GM21529 (cell line): ENCODE results near the gene METTL13.

Experiments
- ATAC-seq: cut with Tn5 transposase; IDR thresholded peaks from one replicate; pipeline ENCODE4 v1.9.1; 2021; ENCODE audit not compliant: unreplicated experiment

The METTL13 gene, protein sequence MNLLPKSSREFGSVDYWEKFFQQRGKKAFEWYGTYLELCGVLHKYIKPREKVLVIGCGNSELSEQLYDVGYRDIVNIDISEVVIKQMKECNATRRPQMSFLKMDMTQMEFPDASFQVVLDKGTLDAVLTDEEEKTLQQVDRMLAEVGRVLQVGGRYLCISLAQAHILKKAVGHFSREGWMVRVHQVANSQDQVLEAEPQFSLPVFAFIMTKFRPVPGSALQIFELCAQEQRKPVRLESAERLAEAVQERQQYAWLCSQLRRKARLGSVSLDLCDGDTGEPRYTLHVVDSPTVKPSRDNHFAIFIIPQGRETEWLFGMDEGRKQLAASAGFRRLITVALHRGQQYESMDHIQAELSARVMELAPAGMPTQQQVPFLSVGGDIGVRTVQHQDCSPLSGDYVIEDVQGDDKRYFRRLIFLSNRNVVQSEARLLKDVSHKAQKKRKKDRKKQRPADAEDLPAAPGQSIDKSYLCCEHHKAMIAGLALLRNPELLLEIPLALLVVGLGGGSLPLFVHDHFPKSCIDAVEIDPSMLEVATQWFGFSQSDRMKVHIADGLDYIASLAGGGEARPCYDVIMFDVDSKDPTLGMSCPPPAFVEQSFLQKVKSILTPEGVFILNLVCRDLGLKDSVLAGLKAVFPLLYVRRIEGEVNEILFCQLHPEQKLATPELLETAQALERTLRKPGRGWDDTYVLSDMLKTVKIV

DNA sequence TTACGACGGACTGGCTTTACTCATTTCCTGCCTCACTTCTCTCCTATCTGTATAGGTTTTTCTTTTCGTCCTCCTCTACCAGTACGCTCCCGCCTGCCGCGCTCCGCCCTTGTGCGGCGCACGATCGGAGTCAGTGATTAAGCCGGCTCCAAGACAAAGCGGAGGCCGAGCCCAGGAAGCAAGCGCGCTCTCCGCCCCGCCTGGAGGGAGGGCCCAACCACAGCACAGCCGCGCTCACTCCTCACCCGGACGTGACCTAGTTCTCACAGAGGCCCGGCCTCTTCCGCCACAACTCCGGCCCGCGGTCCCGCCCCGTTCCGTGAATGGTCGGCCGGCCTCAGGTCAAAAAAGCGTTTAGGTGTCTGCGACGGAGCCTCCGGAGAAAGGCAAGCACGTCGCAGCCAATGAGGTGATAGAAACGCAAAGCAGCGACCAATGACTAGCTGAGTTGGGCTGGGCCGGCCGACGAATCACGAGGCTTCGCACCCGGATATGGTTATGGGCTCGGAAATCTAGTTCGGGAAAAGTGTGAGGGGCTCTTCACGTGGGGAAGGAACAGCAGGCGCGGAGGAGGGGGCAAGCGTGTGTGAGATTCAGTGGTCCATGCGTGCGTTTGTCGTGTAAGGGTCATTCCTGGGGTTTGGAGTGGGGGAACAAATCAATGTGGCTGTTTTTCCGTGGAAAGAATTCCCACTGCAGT lies at the start of gene METTL13:
Gene METTL13, plus strand, starts transcription at position 485 of the 700 bp plus-strand sequence. CDS start 308 bp downstream, outside the sequence.
- ATAC-seq, result peak; percentile 97

DNA sequence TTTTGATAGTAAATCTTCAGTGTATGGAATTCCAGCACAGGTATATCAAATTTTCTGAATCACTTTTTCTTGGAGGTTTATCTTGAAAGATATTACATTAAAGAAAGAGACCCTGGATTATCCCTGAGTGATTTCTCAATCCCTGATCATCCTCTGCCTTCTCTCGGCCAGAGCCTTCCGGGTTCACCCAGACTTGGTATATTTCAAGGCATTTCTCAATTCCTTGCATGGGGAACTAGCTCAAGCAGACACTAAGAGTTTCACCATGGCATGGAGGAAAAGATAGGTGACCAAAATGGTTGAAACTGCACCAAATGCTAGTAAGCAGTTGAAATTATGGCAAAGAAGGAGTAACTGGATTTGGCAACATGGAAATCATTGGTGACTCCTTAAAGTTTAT lies 45.3 kb upstream of the METTL13 start:
- ATAC-seq, result no peak

DNA sequence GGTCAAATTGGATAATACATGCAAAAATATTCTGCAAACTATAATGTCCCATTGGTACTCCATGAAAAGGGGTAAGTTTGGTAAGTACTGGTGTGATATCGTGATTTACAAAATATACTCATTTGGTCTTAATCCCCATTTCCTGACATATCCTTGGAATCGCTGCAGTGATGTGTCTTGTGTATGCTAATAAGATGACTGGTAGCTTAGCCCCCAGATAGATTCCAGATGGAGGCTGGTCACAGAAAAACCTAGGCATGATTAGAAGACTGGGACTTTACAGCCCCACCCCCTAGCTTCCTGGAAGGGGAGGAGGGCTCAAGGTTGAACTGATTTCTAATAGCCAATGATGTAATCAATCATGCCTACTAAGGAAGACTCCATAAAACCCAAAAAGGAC lies 42.5 kb upstream of the METTL13 start:
- no peak for ATAC-seq

DNA sequence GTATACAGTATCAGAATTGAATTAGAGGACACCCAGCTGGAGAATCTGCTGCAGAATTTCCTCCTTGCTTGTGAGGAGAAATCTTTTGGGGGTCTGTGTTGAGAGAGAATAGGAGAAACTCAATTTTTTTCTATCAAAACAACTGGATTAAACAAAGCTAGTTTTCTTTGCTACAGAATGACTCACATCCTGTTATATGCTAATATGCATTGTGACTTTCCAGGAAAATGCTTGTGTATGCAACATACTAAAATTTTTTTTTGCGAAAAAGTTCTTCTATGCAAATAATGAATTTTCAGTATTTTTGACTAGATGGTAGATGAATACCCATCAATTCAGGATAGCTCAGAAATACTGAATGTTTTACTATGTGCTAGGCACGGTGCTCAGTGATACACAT lies 41.8 kb upstream of the METTL13 start:
- no peak for ATAC-seq

DNA sequence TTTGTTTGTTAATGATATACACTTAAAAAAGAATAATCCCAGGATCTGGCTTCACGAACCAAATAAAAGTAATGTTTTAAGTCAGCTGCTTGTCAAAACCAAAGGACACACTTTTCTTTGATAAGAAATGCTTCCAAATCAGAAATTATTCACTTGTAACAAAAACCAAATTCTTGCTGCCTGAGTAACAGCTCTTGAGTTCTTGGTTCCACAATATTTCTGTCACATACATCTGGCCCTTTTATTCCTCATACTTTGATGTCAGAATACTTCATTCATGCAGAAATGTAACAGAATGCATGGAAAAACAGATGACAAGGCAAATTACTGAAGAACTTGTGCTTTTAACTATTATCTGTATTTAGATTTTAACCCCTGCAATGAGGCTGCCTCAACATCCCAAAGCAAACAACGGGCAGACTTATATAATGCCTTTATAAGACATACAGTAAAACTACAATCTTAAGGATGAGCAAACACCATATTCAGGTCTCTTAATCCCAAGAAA lies 41.0 kb upstream of the METTL13 start:
- ATAC-seq, result no peak

DNA sequence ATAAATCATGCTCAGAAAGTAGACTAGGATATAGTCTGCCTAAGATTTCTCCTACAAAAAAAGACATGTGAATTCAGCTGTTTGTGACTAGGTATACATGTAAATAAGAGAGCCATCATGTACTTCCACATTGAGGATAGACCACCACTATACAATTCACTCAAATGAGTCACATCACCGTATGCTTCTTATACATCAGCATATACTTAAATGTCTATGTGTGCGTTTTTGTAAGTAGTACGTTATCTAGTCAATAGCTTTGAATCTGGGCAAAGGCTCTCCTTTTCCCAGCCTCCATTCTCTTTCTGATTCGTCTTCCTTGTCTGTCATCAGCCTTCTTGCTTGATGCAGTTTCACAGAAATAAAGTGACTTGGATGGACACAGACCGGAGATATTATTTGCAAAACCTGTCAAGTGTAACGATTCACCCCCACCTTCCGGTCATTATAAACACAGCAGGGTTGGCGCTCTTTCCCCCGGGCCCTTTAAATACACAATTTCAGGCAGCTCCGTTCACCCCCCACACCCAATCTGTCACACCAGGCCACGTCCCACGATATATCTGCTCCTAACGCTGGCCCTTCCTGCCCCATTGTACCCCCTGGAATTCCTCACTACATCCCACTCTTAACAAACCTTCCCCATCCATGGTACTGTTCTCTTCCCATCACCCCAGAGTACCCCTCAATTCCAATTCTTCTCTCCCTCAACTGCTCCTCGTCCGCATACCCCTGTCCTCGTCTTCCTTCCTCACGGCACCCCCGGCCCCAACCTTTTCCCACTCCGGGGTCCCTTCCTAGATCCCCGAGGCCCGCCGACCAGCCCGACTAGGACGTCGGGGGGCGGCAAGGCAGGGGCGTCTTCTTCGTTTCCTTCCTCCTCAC lies 40.2 kb upstream of the METTL13 start:
- ATAC-seq, result peak; percentile 36

DNA sequence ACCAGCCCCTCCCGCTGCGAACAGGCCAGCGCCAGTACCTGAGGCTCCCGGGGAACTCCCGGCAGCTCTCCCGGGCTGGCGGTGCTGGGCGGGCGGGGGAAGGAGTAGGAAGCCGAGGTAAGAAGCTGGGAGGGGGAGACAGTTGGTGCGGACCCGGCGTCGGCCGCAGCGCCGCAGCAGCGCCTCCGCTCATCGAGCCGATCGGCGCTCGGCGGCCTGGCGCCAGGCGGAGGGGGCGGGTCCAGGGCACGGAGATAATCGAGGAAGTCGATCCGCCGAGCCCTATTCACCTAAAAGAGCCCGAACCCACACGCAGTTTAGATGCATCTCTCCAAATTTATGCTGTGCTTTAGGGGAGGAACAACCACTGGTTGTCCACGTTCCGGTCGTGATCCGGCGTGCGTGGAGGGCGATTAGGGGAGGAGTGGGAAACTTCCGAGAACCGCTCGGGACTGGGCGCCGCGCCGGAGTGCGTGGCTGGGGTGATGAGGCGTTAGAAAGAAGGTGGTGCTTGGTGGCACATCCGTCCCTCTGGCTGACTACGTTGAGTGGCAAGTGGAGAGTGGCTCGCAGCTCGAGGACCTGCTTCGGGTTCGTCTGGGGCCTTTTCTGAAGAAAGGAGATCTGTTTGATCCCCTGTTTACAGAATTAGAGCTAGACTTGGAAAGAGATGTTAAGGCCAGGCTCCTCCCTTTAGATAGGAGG lies 39.4 kb upstream of the METTL13 start, which contains the start of gene VAMP4:
Gene VAMP4, minus strand, starts transcription at position 194 of the 705 bp plus-strand sequence. CDS start 3,651 bp downstream, outside the sequence.
- ATAC-seq, result peak; percentile 88

DNA sequence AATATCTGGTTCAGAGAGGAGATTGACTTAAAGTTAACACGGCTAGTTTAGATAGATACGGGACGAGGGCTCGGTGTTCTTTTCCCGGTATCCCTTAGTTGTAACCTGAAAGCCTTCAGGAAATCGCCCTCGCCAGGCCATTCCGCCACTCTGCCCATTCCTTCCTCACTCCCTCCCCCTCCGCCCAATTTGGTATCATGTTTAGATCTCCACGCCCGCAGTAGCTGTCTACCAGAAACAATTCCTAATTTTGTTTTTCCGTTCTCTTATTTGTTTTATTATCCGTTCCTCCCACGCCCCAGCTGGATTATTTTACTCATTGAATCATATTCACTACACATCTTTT lies 38.9 kb upstream of the METTL13 start:
- peak; percentile 16 for ATAC-seq

DNA sequence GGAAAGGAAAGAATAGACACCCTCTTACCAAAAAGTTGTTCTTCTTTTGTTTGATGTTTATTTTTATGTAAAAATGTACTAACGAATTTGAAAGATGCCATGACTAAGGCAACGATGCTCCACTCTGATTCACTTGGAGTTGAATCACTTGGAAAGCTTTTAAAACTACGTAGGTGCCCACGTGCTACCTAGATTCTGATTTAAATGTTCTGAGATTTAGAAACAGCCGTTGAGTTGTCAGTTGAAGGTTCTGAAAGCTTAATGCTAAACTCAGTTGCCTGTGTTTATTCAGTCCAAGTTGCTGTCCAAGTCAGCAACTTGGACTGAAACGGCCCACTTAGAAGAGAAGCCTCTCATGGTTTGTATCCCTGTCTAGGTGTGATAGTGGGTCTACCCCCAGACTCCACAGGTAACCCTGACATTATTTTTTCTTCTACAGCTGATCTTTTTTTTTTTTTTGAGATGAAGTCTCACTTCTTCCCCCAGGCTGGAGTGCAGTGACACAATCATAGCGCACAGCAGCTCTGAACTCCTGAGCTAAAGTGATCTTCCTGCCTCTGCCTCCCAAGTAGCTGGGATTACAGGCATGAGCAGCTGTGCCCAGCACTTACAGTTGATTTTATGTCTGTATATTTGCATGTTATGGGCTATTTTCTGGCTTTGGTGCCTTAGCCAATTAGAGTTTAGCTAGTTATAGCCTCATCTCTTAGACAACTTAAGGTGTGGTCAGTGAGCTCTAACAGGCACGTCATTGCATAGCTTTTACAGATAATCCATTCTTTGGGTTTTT lies 38.2 kb upstream of the METTL13 start:
- ATAC-seq, result no peak

DNA sequence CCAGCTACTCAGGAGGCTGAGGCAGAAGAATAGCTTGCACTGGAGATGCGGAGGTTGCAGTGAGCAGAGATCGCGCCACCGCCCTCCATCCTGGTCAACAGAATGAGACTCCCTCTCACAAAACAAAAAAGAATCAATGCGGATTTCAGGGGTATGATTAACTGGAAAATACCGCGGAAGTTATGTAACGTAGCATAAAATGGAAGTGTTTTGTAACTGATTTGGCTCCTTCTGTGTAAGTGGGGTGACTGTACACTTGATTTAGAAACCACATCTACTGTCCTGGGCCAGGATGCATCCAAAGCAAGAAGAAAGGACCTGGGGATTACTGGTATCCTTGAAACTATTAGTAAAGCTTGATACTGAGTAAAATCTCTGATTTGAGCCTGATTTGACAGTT lies 36.5 kb upstream of the METTL13 start:
- no peak for ATAC-seq

DNA sequence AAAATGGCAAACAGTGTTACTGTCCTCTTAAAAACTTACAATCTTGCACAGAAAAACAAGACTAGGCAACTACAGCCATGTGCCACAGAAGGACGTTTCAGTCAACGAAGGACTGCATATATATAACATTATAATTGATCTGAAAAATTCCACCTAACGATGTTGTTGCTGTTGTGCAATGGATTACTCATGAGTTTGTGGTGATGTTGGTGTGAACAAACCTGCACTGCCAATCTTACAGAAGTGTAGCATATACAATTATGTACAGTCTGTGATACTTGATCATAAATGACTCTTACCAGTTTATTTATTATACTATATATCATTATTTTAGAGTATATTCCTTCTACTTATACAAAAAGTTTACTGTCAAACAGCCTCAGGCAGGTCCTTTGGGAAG lies 32.8 kb upstream of the METTL13 start:
- no peak for ATAC-seq

DNA sequence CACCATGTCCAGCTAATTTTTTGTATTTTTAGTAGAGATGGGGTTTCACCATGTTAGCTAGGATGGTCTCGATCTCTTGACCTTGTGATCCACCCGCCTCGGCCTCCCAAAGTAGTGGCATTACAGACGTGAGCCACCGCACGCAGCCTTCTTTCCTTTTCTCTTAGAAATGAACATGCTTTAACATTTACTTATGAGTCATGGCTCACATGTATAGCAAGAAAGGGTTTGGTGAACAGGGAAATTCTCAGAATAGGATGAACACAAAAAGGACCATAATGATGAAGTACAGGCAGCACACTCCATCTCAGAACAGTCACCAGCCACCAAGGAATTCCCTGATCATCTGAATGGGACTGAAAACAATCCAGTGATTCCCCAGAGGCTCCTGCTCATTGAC lies 30.2 kb upstream of the METTL13 start:
- ATAC-seq, result no peak

DNA sequence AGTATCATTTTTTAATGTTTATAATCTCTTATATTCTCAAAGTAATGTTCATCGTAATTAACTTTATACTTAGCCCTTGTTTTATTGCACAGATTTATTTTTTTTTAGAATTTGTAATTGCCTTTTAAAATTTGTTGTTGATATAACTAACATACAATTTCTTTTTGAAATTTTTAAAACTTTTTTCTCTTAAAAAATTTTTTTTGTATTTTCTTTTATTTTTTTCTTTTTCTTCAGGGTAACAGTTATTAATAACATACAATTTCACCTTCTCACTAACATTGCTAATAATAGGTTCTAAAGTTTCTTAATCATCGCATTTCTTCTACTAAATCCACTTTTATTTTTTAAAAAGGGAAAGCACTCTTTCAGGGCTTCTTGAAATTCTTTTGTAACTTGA lies 28.3 kb upstream of the METTL13 start:
- no peak for ATAC-seq

DNA sequence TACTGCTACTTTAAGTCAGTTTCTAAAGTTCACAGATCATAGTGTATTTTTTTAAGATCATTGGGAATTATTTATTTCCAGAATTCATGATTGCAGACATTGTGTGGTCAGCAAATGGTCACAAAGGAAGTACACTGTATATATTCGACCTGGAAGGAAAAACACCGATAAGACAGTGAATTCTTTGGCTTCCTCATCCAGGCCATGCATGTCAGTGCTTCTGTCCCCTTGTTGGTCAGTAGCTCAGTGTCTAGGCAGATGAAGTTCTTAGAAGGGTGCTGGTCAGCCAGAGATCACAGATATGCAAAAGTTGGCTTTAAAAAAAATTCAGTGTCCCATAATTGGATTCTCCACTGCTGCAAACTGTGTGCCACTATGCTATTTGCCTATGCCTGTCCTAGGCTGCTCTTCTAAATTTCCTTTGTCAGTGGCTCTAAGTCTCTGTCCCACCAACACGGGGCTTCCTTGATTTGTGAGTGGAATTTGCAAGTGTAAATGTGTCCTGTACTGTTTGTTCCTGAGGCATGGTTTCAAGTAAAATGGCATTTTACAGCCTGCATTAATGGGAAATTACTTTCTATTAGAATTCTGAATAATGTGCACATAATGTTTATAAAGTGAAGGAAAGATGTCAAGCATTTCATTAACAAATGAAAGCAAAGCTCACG lies 27.6 kb upstream of the METTL13 start:
- ATAC-seq, result no peak

DNA sequence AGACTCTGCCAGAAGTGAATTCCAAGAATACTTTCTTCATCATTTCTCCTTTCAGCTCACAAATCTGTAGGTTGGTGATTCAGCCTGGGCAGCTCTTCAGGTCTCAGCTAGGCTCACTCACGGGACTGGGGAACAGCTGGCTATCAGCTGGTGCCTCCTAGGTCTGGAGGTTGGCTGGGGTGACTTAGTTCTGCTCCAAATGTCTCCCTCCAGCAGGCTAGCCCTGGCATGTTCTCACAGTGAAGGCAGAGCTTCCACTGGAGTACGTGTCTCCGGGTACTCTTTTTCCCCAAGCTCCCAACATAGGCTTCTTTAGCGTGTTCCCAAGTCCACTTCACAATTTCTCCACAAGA lies 27.1 kb upstream of the METTL13 start:
- no peak for ATAC-seq

DNA sequence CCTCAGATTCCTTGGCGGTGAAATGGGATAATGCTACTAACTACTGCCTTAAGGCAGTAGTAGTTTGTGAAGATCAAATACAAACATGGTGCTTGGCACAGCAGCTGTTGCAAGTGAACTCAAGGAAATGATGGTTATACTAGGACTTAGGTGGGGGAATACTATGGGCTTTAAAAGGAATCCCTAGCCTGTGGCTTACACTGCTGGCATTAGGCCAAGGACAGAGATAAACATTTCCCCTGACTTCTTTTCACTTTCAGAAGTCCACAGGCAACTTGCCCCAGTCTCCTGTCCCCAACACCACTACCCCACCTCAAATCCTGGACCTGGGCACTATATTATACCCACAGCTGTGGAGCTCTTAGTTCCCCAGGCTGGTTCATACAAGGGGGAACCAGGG lies 26.5 kb upstream of the METTL13 start:
- ATAC-seq, result no peak

DNA sequence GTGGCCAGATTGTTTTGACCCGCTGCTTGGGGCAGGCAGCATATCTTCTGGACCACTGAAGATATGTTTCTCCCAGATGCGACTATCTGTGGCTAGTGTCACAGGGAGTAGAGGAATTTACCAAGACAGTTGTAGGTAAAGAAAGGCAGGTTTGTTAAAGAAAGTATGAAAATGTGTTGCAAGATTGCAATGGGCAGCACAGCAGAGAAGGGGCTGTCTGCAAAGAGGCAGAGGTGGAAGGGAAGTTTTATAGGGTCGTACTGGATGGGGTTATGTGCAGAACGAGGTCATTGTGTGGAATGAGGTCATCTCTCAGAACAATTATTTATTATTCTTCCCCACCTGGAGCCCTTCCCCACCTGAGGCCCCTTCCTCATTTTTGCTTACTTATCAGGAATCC lies 24.6 kb upstream of the METTL13 start:
- ATAC-seq, result no peak

DNA sequence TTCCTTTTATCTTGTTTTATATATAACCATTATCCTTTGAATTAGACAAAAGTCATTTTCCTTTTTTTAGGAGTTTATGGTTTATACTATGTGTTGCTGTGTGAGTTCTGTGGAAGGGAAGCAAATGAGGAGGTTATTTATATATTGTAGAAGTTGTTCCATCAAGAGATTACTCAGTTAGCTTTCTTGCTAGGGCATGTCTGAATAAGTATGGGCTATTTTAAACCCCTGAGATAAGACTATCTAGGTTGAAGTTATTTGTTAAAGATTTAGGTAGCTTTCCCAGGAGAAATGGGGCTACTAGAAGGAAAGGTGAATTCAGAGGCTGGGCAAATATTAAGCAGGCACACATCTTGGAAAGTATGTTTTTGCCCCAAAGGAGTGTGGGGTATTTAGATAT lies 23.4 kb upstream of the METTL13 start:
- ATAC-seq, result no peak

DNA sequence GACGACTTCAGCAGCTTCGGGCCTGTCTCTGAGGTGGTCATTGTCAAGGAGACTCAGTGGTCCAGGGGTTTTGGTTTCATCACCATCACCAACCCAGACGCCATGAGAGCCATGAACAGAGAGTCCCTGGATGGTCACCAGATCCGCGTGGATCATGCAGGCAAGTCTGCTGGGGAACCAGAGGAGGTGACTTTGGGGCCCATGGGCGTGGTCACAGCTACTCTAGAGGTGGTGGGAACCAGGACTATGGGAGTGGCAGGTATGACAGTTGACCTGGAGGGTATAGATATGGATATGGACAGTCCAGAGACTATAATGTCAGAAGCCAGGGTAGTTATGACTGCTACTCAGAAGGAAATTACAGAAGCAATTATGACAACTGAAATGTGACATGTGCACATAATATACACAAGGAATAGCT lies 19.3 kb upstream of the METTL13 start:
- no peak for ATAC-seq
